Spleen (tissue), 7 donors: Measurements from ENCODE around the gene OR5L2.

Experiments
- CTCF ChIP-seq, 11 experiments: fragments of 200-600 bp in 7 of 11; fragments of 450-650 bp in 4 of 11; sonication (generic) in 4 of 11; IDR thresholded peaks in 8 of 11; conservative IDR thresholded peaks in 3 of 11; 1 replicate in 7 of 11; 2 replicates in 4 of 11; pipeline versions ENCODE4 v1.4.0 to v1.8.0; 2016 to 2021; ENCODE audit warnings: antibody characterized with exemption in 11 of 11, inconsistent platforms in 4 of 11, mild to moderate bottlenecking in 1 of 11
- POLR2A ChIP-seq, 3 donors: fragments of 450-650 bp; IDR thresholded peaks; one replicate each; pipeline ENCODE4 v1.5.1; 2017; ENCODE audit warnings: antibody characterized with exemption in 3 of 3, mild to moderate bottlenecking in 1 of 3
- POLR2AphosphoS5 ChIP-seq, 3 donors: sonication (generic); formaldehyde crosslinking; IDR thresholded peaks; one replicate each; pipeline ENCODE4 v1.5.1; 2017; ENCODE audit warnings: antibody characterized with exemption in 3 of 3
- donor health status: DM: no; HTN: no; CAD: no; lungs with moderate emphysema.
- donor health status: DM: no; HTN: no; CAD: no.
- donor health status: DM: no; HTN: no; CAD: no.

GRCh38 chr11:55806248-55806647 is 20.8 kb upstream of the OR5L2 start:
- TF ChIP-seq CTCF (IDR thresholded peaks at IDR 0.05 in 8 of 11, conservative IDR thresholded peaks at IDR 0.05 in 3 of 11) (no peak), POLR2A (IDR thresholded peaks at IDR 0.05) (no peak), POLR2AphosphoS5 (IDR thresholded peaks at IDR 0.05) (no peak)
